Prostate gland (tissue), 2 donors: Measurements from ENCODE around the gene RYR1.

Experiments used
- CTCF ChIP-seq, 4 experiments: fragments of 200-600 bp in 2 of 4; fragments of 450-650 bp in 2 of 4; sonication (generic) in 2 of 4; IDR thresholded peaks; 1 replicate in 3 of 4; 2 replicates in 1 of 4; pipeline ENCODE4 v1.5.1; 2016 to 2019; ENCODE audit warnings: antibody characterized with exemption in 4 of 4, mild to moderate bottlenecking in 2 of 4, moderate library complexity in 2 of 4
- POLR2A ChIP-seq: fragments of 450-650 bp; IDR thresholded peaks from one replicate; pipeline ENCODE4 v1.6.1; 2016; ENCODE audit warnings: antibody characterized with exemption, mild to moderate bottlenecking

GRCh38 chr19:38429055-38429810, 4.3 kb upstream of the RYR1 start:
- TF ChIP-seq POLR2A (no peak), CTCF (IDR thresholded peaks at IDR 0.05) (no peak)
